ENCODE results near the gene EPS15. TPM values are rescaled to one million over a fixed set of nuclear protein-coding genes. Genes with fewer than 3 reads are reported as not detected.
A peak's percentile ranks its signal among the peaks of the same experiment; 100 is the strongest.
"Not testable (repeated sequence)": the region's sequence is repeated elsewhere in the genome, so short reads cannot be mapped to it uniquely, and the experiment has no call there.

Gene EPS15
- total and polyA plus RNA-seq, 7 donors: 16.4 to 131 (median 72.4) TPM

DNA sequence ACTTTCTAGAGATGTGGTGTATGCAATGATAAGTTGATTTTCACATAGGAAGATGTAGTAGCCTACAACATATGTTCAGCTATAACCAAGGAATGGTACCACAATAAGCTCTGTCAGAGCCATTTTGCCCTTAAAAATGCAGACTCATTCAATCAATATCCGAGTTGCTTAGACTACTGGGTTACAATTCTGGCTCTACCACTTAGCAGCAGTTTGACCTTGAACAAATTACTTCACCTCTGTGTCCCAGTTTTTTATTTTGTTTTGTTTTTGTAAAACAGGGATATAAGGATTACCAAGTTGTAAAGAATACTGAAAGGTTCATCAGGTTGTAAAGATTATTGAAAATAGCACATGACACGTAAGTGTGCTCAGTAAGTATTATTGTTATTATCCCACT, 9.3 kb downstream of the EPS15 start:
- Histone ChIP-seq H3K9me3 (no peaks in the 10 kb centered on the region), H3K36me3 (no peaks in the 10 kb centered on the region), H3K4me1 (peaks cover 0 to 93% (median 65%) of the 10 kb centered on the region in 4 donors), H3K4me3 (no peak overlapping the region), H3K27ac (no peak overlapping the region), H3K27me3 (no peaks in the 10 kb centered on the region)
- WGBS, 2 donors: 15 to 69% methylated on average over 2 of the region's 2 CpGs
- intact Hi-C loops (cut with DNase I): loop anchor here (10.0 kb wide), 1 partner anchor 535 kb away; the partner anchor contains the start of gene CDKN2C
- DNase-seq: no peak
- TF ChIP-seq POLR2A (IDR thresholded peaks at IDR 0.05) (no peak), POLR2AphosphoS5 (IDR thresholded peaks at IDR 0.05) (no peak), EP300 (IDR thresholded peaks at IDR 0.05) (no peak)
- TF ChIP-seq, protein P1, sequence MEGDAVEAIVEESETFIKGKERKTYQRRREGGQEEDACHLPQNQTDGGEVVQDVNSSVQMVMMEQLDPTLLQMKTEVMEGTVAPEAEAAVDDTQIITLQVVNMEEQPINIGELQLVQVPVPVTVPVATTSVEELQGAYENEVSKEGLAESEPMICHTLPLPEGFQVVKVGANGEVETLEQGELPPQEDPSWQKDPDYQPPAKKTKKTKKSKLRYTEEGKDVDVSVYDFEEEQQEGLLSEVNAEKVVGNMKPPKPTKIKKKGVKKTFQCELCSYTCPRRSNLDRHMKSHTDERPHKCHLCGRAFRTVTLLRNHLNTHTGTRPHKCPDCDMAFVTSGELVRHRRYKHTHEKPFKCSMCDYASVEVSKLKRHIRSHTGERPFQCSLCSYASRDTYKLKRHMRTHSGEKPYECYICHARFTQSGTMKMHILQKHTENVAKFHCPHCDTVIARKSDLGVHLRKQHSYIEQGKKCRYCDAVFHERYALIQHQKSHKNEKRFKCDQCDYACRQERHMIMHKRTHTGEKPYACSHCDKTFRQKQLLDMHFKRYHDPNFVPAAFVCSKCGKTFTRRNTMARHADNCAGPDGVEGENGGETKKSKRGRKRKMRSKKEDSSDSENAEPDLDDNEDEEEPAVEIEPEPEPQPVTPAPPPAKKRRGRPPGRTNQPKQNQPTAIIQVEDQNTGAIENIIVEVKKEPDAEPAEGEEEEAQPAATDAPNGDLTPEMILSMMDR (IDR thresholded peaks at IDR 0.05): no peak

DNA sequence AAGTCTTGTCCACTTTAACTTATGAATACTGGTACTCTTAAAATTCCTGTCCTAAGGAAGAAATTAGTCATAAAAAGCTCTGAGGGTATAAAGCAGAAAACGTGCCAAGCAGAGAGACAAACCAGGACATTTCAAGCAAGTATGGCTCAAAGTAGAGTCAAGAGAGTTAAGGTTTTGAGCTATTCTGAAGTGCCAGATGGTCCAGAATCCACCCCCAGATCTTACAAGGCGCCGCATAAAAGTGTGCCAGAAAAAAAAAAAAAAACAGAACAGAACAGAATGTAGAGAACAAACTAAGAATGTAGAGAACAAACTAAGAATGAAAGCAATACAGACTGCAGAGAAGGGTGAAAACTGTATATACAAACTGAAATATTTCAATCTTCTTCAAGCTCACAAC, 12.5 kb downstream of the EPS15 start:
- peak in 3 of 4 donors; percentile 41 to 61 (median 42) for TF ChIP-seq POLR2AphosphoS5 (IDR thresholded peaks at IDR 0.05)
- TF ChIP-seq POLR2A (IDR thresholded peaks at IDR 0.05): no peak
- TF ChIP-seq, protein P1 (IDR thresholded peaks at IDR 0.05): no peak
- WGBS, 2 donors: 43 to 59% methylated on average over 3 of the region's 3 CpGs
- H3K4me3 ChIP-seq: peak overlapping the region in 3 of 4 donors; percentile 1 to 30 (median 18)
- H3K27ac ChIP-seq: peak overlapping the region in 3 of 4 donors; percentile 8 to 57 (median 47)
- H3K27me3 ChIP-seq: no peaks in the 10 kb centered on the region
- H3K4me1 ChIP-seq: peaks cover 0 to 62% (median 46%) of the 10 kb centered on the region in 4 donors
- DNase-seq: no peak
- H3K36me3 ChIP-seq: no peaks in the 10 kb centered on the region
- intact Hi-C loops (cut with DNase I): no loop called here
- no peaks in the 10 kb centered on the region for H3K9me3 ChIP-seq

DNA sequence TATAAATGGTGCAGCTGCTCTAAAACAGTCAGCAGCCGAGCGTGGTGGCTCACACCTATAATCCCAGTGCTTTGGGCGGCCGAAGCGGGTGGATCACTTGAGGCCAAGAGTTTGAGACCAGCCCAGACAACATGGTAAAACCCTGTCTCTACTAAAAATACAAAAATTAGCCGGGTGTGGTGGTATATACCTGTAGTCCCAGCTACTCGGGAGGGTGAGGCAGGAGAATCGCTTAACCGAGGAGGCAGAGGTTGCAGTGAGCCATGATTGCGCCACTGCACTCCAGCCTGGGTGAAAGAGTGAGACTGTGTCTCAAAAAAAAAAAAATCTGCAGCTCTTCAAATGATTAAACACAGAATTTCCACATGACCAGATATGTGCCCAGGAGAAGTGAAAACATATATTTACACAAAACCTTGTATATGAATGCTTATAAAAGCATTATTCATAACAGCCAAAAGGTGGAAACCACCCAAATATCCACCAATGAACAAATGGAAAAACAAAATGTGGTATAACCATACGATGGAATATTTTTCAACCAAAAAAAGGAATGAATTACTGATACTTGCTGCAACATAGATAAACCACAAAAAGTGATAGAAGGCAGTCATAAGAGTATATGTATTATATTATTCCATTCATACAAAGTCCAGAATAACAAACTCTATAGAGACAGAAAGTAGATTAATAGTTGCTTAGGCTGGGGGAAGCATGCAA, 14.1 kb downstream of the EPS15 start:
- WGBS, 2 donors: 85 to 95% methylated on average over 11 of the region's 11 CpGs
- H3K4me1 ChIP-seq: peaks cover 0 to 57% (median 40%) of the 10 kb centered on the region in 4 donors
- intact Hi-C loops (cut with DNase I): no loop called here

DNA sequence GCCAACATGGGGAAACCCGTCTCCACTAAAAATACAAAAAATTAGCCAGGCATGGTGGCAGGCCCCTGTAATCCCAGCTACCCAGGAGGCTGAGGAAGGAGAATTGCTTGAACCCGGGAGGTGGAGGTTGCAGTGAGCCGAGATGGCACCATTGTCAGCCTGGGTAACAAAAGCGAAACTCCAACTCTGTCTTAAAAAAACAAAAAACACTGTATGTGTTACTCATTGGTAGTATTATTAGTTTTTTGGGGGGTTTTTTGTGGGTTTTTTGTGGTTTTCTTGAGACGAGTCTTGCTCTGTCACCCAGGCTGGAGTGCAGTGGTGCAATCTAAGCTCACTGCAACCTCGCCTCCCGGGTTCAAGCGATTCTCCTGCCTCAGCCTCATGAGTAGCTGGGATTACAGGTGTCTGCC, 17.8 kb downstream of the EPS15 start:
- H3K27ac ChIP-seq; H3K27me3 ChIP-seq; H3K4me3 ChIP-seq; intact Hi-C loops (cut with DNase I); DNase-seq; H3K36me3 ChIP-seq; H3K9me3 ChIP-seq: not testable (repeated sequence)
- WGBS, 2 donors: 70 to 91% methylated on average over 8 of the region's 8 CpGs
- H3K4me1 ChIP-seq: peaks cover 0 to 39% (median 17%) of the 10 kb centered on the region in 4 donors

More for the DNA sequence above, 14.1 kb downstream of the EPS15 start:
- H3K27me3 ChIP-seq: no peaks in the 10 kb centered on the region
- DNase-seq: no peak
- no peaks in the 10 kb centered on the region for H3K9me3 ChIP-seq
- TF ChIP-seq POLR2AphosphoS5 (IDR thresholded peaks at IDR 0.05) (no peak), POLR2A (IDR thresholded peaks at IDR 0.05) (no peak)
- TF ChIP-seq, protein P1 (IDR thresholded peaks at IDR 0.05): no peak
- H3K36me3 ChIP-seq: no peaks in the 10 kb centered on the region
- H3K27ac ChIP-seq: peak overlapping the region in 1 of 4 donors; percentile 57
- H3K4me3 ChIP-seq: no peak overlapping the region

DNA sequence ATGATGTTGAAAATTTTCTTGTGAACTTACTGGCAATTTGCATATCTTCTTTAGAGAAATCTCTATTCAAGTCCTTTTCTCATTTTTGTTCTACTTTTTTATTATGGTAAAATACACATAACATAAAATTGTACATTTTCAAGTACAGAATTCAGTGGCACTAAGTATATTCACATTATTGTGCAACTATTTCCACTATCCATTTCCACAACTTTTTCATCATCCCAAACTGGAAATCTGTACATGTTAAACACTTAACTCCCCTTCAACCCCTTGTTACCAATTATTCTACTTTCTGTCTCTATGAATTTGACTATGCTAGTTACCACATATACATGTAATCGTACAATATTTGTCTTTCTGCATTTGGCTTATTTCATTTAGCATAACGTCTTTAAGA, 19.4 kb downstream of the EPS15 start:
- peaks cover 0 to 39% (median 15%) of the 10 kb centered on the region in 4 donors for H3K4me1 ChIP-seq
- H3K27ac ChIP-seq: no peak overlapping the region
- no peaks in the 10 kb centered on the region for H3K9me3 ChIP-seq
- no peak overlapping the region for H3K4me3 ChIP-seq
- H3K36me3 ChIP-seq: no peaks in the 10 kb centered on the region
- TF ChIP-seq POLR2AphosphoS5 (IDR thresholded peaks at IDR 0.05): no peak
- TF ChIP-seq, protein P1 (IDR thresholded peaks at IDR 0.05): no peak
- no peak for TF ChIP-seq EP300 (IDR thresholded peaks at IDR 0.05)
- no peak for TF ChIP-seq POLR2A (IDR thresholded peaks at IDR 0.05)
- DNase-seq: no peak
- H3K27me3 ChIP-seq: no peaks in the 10 kb centered on the region
- 93 to 99% methylated on average over 2 of the region's 2 CpGs for WGBS, 2 donors
- intact Hi-C loops (cut with DNase I): no loop called here
